K562 (cell line): ENCODE measurements around the gene PRND. TPM values are rescaled to one million over a fixed set of nuclear protein-coding genes. Genes with fewer than 3 reads are reported as not detected.

ENCODE experiments used
- ARID1B ChIP-seq: fragments of 450-650 bp; IDR thresholded peaks from 2 replicates; pipeline ENCODE4 v1.6.1; 2016; ENCODE audit warnings: antibody characterized with exemption, mild to moderate bottlenecking, inconsistent platforms
- EHMT2 ChIP-seq: fragments of 450-650 bp; IDR thresholded peaks from 2 replicates; pipeline ENCODE4 v1.6.1; 2018; ENCODE audit warnings: antibody characterized with exemption
- MIER1 ChIP-seq: fragments of 450-650 bp; IDR thresholded peaks from 2 replicates; pipeline ENCODE4 v1.6.1; 2016; ENCODE audit warnings: antibody characterized with exemption, mild to moderate bottlenecking, low read depth
- NFIC ChIP-seq: fragments of 450-650 bp; IDR thresholded peaks from 2 replicates; pipeline ENCODE4 v1.6.1; 2017; ENCODE audit warnings: mild to moderate bottlenecking, inconsistent platforms
- REST ChIP-seq, 2 experiments: fragments of 450-650 bp; formaldehyde crosslinking in 1 of 2; IDR thresholded peaks; 2 replicates each; pipeline versions ENCODE4 v1.4.0 to v1.6.1; 2014 to 2020; ENCODE audit warnings: mild to moderate bottlenecking in 2 of 2, borderline replicate concordance in 1 of 2, low read depth in 1 of 2
- TEAD2 ChIP-seq: fragments of 450-650 bp; IDR thresholded peaks from 2 replicates; pipeline ENCODE4 v1.6.1; 2016; ENCODE audit warnings: missing genetic modification characterization, control low read depth, missing compliant biosample characterization
- TSHZ1 ChIP-seq: fragments of 250-450 bp; sonication (Bioruptor Pico); IDR thresholded peaks from 2 replicates; pipeline ENCODE4 v1.4.0; 2020; ENCODE audit warnings: mild to moderate bottlenecking, moderate library complexity
- ZNF609 ChIP-seq: sonication (generic); formaldehyde crosslinking; IDR thresholded peaks from 2 replicates; pipeline ENCODE4 v1.8.1; 2023; ENCODE audit warnings: missing genetic modification reagents, mild to moderate bottlenecking, borderline replicate concordance
- ZNF668 ChIP-seq: fragments of 250-450 bp; sonication (Bioruptor Pico); IDR thresholded peaks from 2 replicates; pipeline ENCODE4 v1.8.0; 2022; ENCODE audit warnings: mild to moderate bottlenecking, inconsistent platforms
- polyA plus RNA-seq, 8 experiments: library from polyadenylated mRNA; depleted of rRNA in 4 of 8; stranded (reverse) in 5 of 8; unstranded in 3 of 8; fragments of >200 nt; fragmentation: Nextera tagmentation in 2 of 8; fragmentation: Illumina TruSeq in 1 of 8; extraction: Ambion mirVana in 2 of 8; extraction: Trizol in 1 of 8; gene quantifications; 2 replicates each; pipeline versions ENCODE4 v1.2.1 to v1.2.3, GENCODE V29; 2011 to 2014; ENCODE audit warnings: inconsistent platforms in 1 of 8, missing spikeins in 1 of 8
- total RNA-seq, 7 experiments: library from RNA; depleted of rRNA in 6 of 7; stranded (reverse); fragments of >200 nt in 6 of 7; fragmentation: Illumina TruSeq in 2 of 7; extraction: Trizol in 2 of 7; gene quantifications; 2 replicates each; pipeline versions ENCODE4 v1.2.1 to v1.2.3, GENCODE V29; 2011 to 2021; ENCODE audit warnings: low replicate concordance in 1 of 7
- TF ChIP-seq, protein P1 (sequence below): sonication (generic); formaldehyde crosslinking; IDR thresholded peaks from 2 replicates; pipeline ENCODE4 v1.8.0; 2023; ENCODE audit warnings: mild to moderate bottlenecking, missing genetic modification reagents

Gene PRND
- total and polyA plus RNA-seq, 9 of the 15 experiments (the other 6 are each of a cell fraction or from before 2014, with no cell fraction given): not detected

DNA sequence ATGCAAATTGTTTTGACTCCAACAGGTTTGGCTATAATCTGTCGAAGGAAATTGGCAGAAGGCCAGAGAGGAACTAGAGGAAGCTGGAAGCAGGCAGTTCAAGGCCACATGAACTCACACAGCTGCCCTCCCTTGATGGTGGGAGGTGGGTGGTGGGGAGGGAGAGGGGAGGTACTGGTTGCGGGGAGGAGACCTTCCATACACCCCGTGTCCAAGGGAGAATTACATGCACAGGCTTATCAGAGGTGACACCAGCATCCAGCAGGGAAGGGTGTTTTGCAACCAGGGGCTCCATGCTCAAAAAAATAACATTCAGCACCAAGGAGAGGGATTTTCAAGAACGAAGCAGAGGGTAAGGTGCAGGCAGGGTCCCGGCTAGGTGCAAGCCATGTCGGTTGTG lies 9.1 kb downstream of the PRND start (continued):
- TF ChIP-seq REST (IDR thresholded peaks at IDR 0.05; ENCODE audit: borderline replicate concordance) (peak; percentile 88), REST (CRISPR knock-in tag; IDR thresholded peaks at IDR 0.05; ENCODE audit: low read depth) (peak; percentile 73), NFIC (peak; percentile 65), TEAD2 (tag) (no peak), ARID1B (no peak), ZNF668 (CRISPR knock-in tag) (no peak), EHMT2 (peak; percentile 77), MIER1 (peak; percentile 79), TSHZ1 (CRISPR knock-in tag) (no peak), ZNF609 (no peak)
- TF ChIP-seq, protein P1, sequence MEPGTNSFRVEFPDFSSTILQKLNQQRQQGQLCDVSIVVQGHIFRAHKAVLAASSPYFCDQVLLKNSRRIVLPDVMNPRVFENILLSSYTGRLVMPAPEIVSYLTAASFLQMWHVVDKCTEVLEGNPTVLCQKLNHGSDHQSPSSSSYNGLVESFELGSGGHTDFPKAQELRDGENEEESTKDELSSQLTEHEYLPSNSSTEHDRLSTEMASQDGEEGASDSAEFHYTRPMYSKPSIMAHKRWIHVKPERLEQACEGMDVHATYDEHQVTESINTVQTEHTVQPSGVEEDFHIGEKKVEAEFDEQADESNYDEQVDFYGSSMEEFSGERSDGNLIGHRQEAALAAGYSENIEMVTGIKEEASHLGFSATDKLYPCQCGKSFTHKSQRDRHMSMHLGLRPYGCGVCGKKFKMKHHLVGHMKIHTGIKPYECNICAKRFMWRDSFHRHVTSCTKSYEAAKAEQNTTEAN (CRISPR knock-in tag): no peak
